Keratinocyte (primary cell): ENCODE results near the gene RCAN3. TPM values are rescaled to one million over a fixed set of nuclear protein-coding genes. Genes with fewer than 3 reads are reported as not detected.
A peak's percentile ranks its signal among the peaks of the same experiment; 100 is the strongest.

Source experiments
- DNase-seq: peaks from one replicate; pipeline ENCODE4 v3.0.0-alpha.2; 2011; ENCODE audit warnings: low read depth, missing footprints, low spot score
- FAIRE-seq: peaks from 2 replicates; lab custom pipeline; 2011; peaks lifted over from hg19 to GRCh38; lab: Jason Lieb, UNC
- H2AFZ ChIP-seq: 2 replicates; pipeline ENCODE4 v1.6.0; 2012; ENCODE audit warnings: low read length, control low read depth, inconsistent platforms; ENCODE audit not compliant: control insufficient read depth
- H3K27ac ChIP-seq: 2 replicates; pipeline ENCODE4 v1.5.1; 2011; ENCODE audit warnings: low read length; ENCODE audit not compliant: control insufficient read depth, insufficient read depth
- H3K27me3 ChIP-seq: 3 replicates; pipeline ENCODE4 v1.6.0; 2011; ENCODE audit warnings: low read length; ENCODE audit not compliant: control insufficient read depth, insufficient read depth; ENCODE audit errors: extremely low read depth
- H3K36me3 ChIP-seq, 2 experiments: 2 replicates in 1 of 2; 3 replicates in 1 of 2; pipeline ENCODE4 v1.5.1; 2011; ENCODE audit warnings: low read length in 2 of 2, mild to moderate bottlenecking in 1 of 2; ENCODE audit not compliant: control insufficient read depth in 2 of 2, insufficient read depth in 2 of 2; ENCODE audit errors: extremely low read depth in 1 of 2
- H3K4me1 ChIP-seq: 3 replicates; pipeline ENCODE4 v1.5.1; 2011; ENCODE audit warnings: low read length; ENCODE audit not compliant: control insufficient read depth, insufficient read depth; ENCODE audit errors: extremely low read depth
- H3K4me2 ChIP-seq: 3 replicates; pipeline ENCODE4 v1.6.0; 2011; ENCODE audit warnings: low read depth, low read length; ENCODE audit not compliant: control insufficient read depth, insufficient read depth; ENCODE audit errors: extremely low read depth
- H3K4me3 ChIP-seq, 3 experiments: fragments of 200-600 bp in 1 of 3; sonication (generic) in 1 of 3; 2 replicates in 2 of 3; 3 replicates in 1 of 3; pipeline ENCODE4 v1.5.1; 2011 to 2016; ENCODE audit warnings: low read length in 3 of 3, mild to moderate bottlenecking in 3 of 3, control low read depth in 2 of 3, inconsistent platforms in 1 of 3, low read depth in 1 of 3, mixed read lengths in 1 of 3, mixed run types in 1 of 3, moderate library complexity in 1 of 3; ENCODE audit not compliant: control insufficient read depth in 2 of 3, insufficient read depth in 2 of 3; ENCODE audit errors: extremely low read depth in 1 of 3
- H3K79me2 ChIP-seq: 2 replicates; pipeline ENCODE4 v1.6.0; 2012; ENCODE audit warnings: low read length; ENCODE audit not compliant: control insufficient read depth, insufficient read depth
- H3K9ac ChIP-seq: 3 replicates; pipeline ENCODE4 v1.6.0; 2011; ENCODE audit warnings: low read length; ENCODE audit not compliant: control insufficient read depth, insufficient read depth; ENCODE audit errors: extremely low read depth
- H3K9me1 ChIP-seq: 3 replicates; pipeline ENCODE4 v1.6.0; 2011; ENCODE audit warnings: low read length; ENCODE audit not compliant: control insufficient read depth, insufficient read depth; ENCODE audit errors: extremely low read depth
- H3K9me3 ChIP-seq: 2 replicates; pipeline ENCODE4 v1.5.1; 2012; ENCODE audit warnings: low read depth, low read length; ENCODE audit not compliant: control insufficient read depth
- H4K20me1 ChIP-seq: 3 replicates; pipeline ENCODE4 v1.6.0; 2011; ENCODE audit warnings: low read length; ENCODE audit not compliant: control insufficient read depth, insufficient read depth; ENCODE audit errors: extremely low read depth
- CTCF ChIP-seq, 3 experiments: IDR thresholded peaks in 1 of 3; conservative IDR thresholded peaks in 1 of 3; optimal IDR thresholded peaks in 1 of 3; 2 replicates in 2 of 3; 3 replicates in 1 of 3; pipeline versions ENCODE3 to v1.5.1; 2011; ENCODE audit warnings: low read length in 3 of 3, mild to moderate bottlenecking in 3 of 3, moderate library complexity in 2 of 3, control low read depth in 1 of 3, inconsistent platforms in 1 of 3; ENCODE audit not compliant: insufficient read depth in 2 of 3; ENCODE audit errors: extremely low read depth in 1 of 3
- EZH2 ChIP-seq: IDR thresholded peaks from one replicate; pipeline ENCODE4 v1.6.1; 2012; ENCODE audit warnings: inconsistent platforms, mild to moderate bottlenecking, low read length, moderate library complexity
- dilution Hi-C: fragments of 300-500 bp; cut with MboI; formaldehyde crosslinking; loops from one replicate; pipeline ENCODE4 v1.7.0; 2020; ENCODE audit warnings: low sequenced_read_pairs; ENCODE audit not compliant: extremely low pct_ligation_motif_present
- polyA plus RNA-seq, 5 experiments: library from polyadenylated mRNA; depleted of rRNA in 3 of 5; stranded (reverse) in 3 of 5; stranded (forward) in 1 of 5; unstranded in 1 of 5; fragments of >200 nt; gene quantifications; 1 replicate in 1 of 5; 2 replicates in 3 of 5; 3 replicates in 1 of 5; pipeline versions ENCODE4 v1.2.1 to v1.2.3, GENCODE V29; 2011 to 2012; ENCODE audit warnings: missing spikeins in 2 of 5, low read depth in 1 of 5, low replicate concordance in 1 of 5

RCAN3 gene
- polyA plus RNA-seq, 1 donor (not counting 4 experiments of a cell fraction or from before 2014, with no cell fraction given): 13.8 TPM

GRCh38 chr1:24586119-24586518, 83.5 kb downstream of the RCAN3 start:
- Histone ChIP-seq H3K9me1 (no peaks in the 10 kb centered on the region), H3K9me3 (no peaks in the 10 kb centered on the region), H3K4me1 (no peaks in the 10 kb centered on the region), H3K36me3 (no peaks in the 10 kb centered on the region), H2AFZ (no peak overlapping the region), H3K4me3 (no peak overlapping the region), H3K27ac (no peak overlapping the region), H3K79me2 (no peaks in the 10 kb centered on the region), H3K4me2 (no peak overlapping the region), H3K27me3 (peaks cover 8% of the 10 kb centered on the region), H4K20me1 (no peaks in the 10 kb centered on the region), H3K9ac (no peak overlapping the region)
- TF ChIP-seq CTCF (optimal IDR thresholded peaks at IDR 0.05 in 1 of 3, IDR thresholded peaks at IDR 0.05 in 1 of 3, conservative IDR thresholded peaks at IDR 0.05 in 1 of 3; ENCODE audit: extremely low read depth in 1 of 3, insufficient read depth in 2 of 3, low read length in 3 of 3): no peak
- no peak for TF ChIP-seq EZH2
- dilution Hi-C loops: no loop called here
- DNase-seq: no peak
- FAIRE-seq: no peak

GRCh38 chr1:24586970-24587820, 84.6 kb downstream of the RCAN3 start:
- peaks cover 5% of the 10 kb centered on the region for H3K4me1 ChIP-seq
- no peaks in the 10 kb centered on the region for H4K20me1 ChIP-seq
- FAIRE-seq: peak; percentile 98
- no peaks in the 10 kb centered on the region for H3K79me2 ChIP-seq
- H3K27ac ChIP-seq: no peak overlapping the region
- peaks cover 8% of the 10 kb centered on the region for H3K27me3 ChIP-seq
- no peak for DNase-seq
- H3K9me3 ChIP-seq: no peaks in the 10 kb centered on the region
- no peak overlapping the region for H3K9ac ChIP-seq
- H3K4me3 ChIP-seq: no peak overlapping the region
- H3K36me3 ChIP-seq: no peaks in the 10 kb centered on the region
- no peaks in the 10 kb centered on the region for H3K9me1 ChIP-seq
- TF ChIP-seq CTCF (optimal IDR thresholded peaks at IDR 0.05 in 1 of 3, IDR thresholded peaks at IDR 0.05 in 1 of 3, conservative IDR thresholded peaks at IDR 0.05 in 1 of 3; ENCODE audit: extremely low read depth in 1 of 3, insufficient read depth in 2 of 3, low read length in 3 of 3): peak; percentile 73 to 91 (median 89)
- no peak for TF ChIP-seq EZH2
- peak overlapping the region; percentile 57 for H3K4me2 ChIP-seq
- dilution Hi-C loops: no loop called here
- peak overlapping the region; percentile 53 for H2AFZ ChIP-seq
